ENCODE results near the gene KIAA0513.
A peak's percentile ranks its signal among the peaks of the same experiment; 100 is the strongest.

The KIAA0513 gene

GRCh38 chr16:85027349-85027957, at the start of gene KIAA0513:
Gene KIAA0513, plus strand, starts transcription at chr16:85027795. Its CDS starts 39,277 bp downstream, at chr16:85067072.
- peak; percentile 98 for DNase-seq

- no peak for DNase-seq
Measured at GRCh38 chr16:84979516-84979915, 48.1 kb upstream of the KIAA0513 start.

- no peak for DNase-seq
Measured at GRCh38 chr16:84982434-84982833, 45.2 kb upstream of the KIAA0513 start.

- DNase-seq = no peak
Measured at GRCh38 chr16:84985079-84986065, 42.2 kb upstream of the KIAA0513 start.

- DNase-seq = no peak
Measured at GRCh38 chr16:84986102-84986501, 41.5 kb upstream of the KIAA0513 start.

- no peak for DNase-seq
Measured at GRCh38 chr16:84986879-84987278, 40.7 kb upstream of the KIAA0513 start.

- DNase-seq = no peak
Measured at GRCh38 chr16:84988328-84989080, 39.1 kb upstream of the KIAA0513 start.

GRCh38 chr16:84989749-84990620, 37.6 kb upstream of the KIAA0513 start:
- DNase-seq = no peak

GRCh38 chr16:84990782-84991181, 36.8 kb upstream of the KIAA0513 start:
- DNase-seq = no peak

GRCh38 chr16:84992717-84993075, 34.9 kb upstream of the KIAA0513 start:
- no peak for DNase-seq

GRCh38 chr16:84993926-84994325, 33.7 kb upstream of the KIAA0513 start:
- no peak for DNase-seq

GRCh38 chr16:84995663-84996062, 31.9 kb upstream of the KIAA0513 start:
- DNase-seq = no peak

GRCh38 chr16:84996365-84996764, 31.2 kb upstream of the KIAA0513 start:
- DNase-seq = no peak

GRCh38 chr16:84999200-84999599, 28.4 kb upstream of the KIAA0513 start:
- DNase-seq = no peak

- no peak for DNase-seq
Measured at GRCh38 chr16:84999857-85000480, 27.6 kb upstream of the KIAA0513 start.

- DNase-seq = no peak
Measured at GRCh38 chr16:85002099-85002541, 25.5 kb upstream of the KIAA0513 start.

GRCh38 chr16:85002608-85003007, 25.0 kb upstream of the KIAA0513 start:
- no peak for DNase-seq

- DNase-seq = no peak
Measured at GRCh38 chr16:85003076-85003475, 24.5 kb upstream of the KIAA0513 start.

GRCh38 chr16:85003725-85004586, 23.6 kb upstream of the KIAA0513 start:
- DNase-seq = no peak

GRCh38 chr16:85004587-85005205, 22.9 kb upstream of the KIAA0513 start:
- DNase-seq = no peak
